NT2/D1 (cell line): ENCODE measurements around the gene RFTN1.

ENCODE experiments used
- DNase-seq: peaks from one replicate; pipeline ENCODE4 v3.0.0-alpha.2; 2011; ENCODE audit warnings: low read depth, low spot score
- H3K27me3 ChIP-seq: 2 replicates; pipeline ENCODE4 v1.6.0; 2011; ENCODE audit warnings: mild to moderate bottlenecking; ENCODE audit not compliant: insufficient read length, insufficient read depth
- H3K36me3 ChIP-seq: 2 replicates; pipeline ENCODE4 v1.6.1; 2011; ENCODE audit warnings: mild to moderate bottlenecking, low read length, mixed read lengths; ENCODE audit not compliant: insufficient read depth, insufficient read length
- H3K4me1 ChIP-seq: 2 replicates; pipeline ENCODE4 v1.5.1; 2011; ENCODE audit not compliant: insufficient read depth, insufficient read length
- H3K4me3 ChIP-seq: 2 replicates; pipeline ENCODE4 v1.5.1; 2011; ENCODE audit warnings: low read depth; ENCODE audit not compliant: insufficient read length
- H3K9ac ChIP-seq: 2 replicates; pipeline ENCODE4 v1.6.0; 2011; ENCODE audit warnings: low read depth; ENCODE audit not compliant: insufficient read length
- H3K9me3 ChIP-seq: 2 replicates; pipeline ENCODE4 v1.5.1; 2011; ENCODE audit warnings: mild to moderate bottlenecking, low read length; ENCODE audit not compliant: insufficient read depth
- SUZ12 ChIP-seq: IDR thresholded peaks from 2 replicates; pipeline ENCODE4 v1.6.1; 2011; ENCODE audit not compliant: insufficient read length, insufficient read depth; ENCODE audit errors: extremely low read depth
- YY1 ChIP-seq: IDR thresholded peaks from 2 replicates; pipeline ENCODE4 v1.6.1; 2011; ENCODE audit not compliant: insufficient read length, insufficient read depth
- ZNF274 ChIP-seq: IDR thresholded peaks from 2 replicates; pipeline ENCODE4 v1.6.1; 2011; ENCODE audit warnings: mild to moderate bottlenecking, low read depth, low read length

The RFTN1 gene

GRCh38 chr3:16482770-16483531 lies 30.5 kb downstream of the RFTN1 start:
- H3K9ac ChIP-seq = no peak overlapping the region
- peaks cover 81% of the 10 kb centered on the region for H3K27me3 ChIP-seq
- H3K9me3 ChIP-seq = no peaks in the 10 kb centered on the region
- DNase-seq = peak; percentile 91
- peaks cover 2% of the 10 kb centered on the region for H3K4me1 ChIP-seq
- TF ChIP-seq SUZ12 = no peak
- peak; percentile 16 for TF ChIP-seq YY1
- no peak overlapping the region for H3K4me3 ChIP-seq
- H3K36me3 ChIP-seq = no peaks in the 10 kb centered on the region

GRCh38 chr3:16482194-16482769 lies 31.2 kb downstream of the RFTN1 start:
- Histone ChIP-seq H3K27me3 (peaks cover 75% of the 10 kb centered on the region), H3K9ac (no peak overlapping the region), H3K36me3 (no peaks in the 10 kb centered on the region), H3K4me1 (peaks cover 2% of the 10 kb centered on the region), H3K9me3 (peaks cover 5% of the 10 kb centered on the region; the same call in 1 of the 2 replicates), H3K4me3 (no peak overlapping the region)
- DNase-seq = no peak
- no peak for TF ChIP-seq YY1
- TF ChIP-seq SUZ12 = no peak
- no peak for TF ChIP-seq ZNF274

GRCh38 chr3:16481546-16481897 lies 32.0 kb downstream of the RFTN1 start:
- no peak for TF ChIP-seq ZNF274
- no peak for TF ChIP-seq YY1
- TF ChIP-seq SUZ12 = no peak
- Histone ChIP-seq H3K4me3 (no peak overlapping the region), H3K4me1 (peaks cover 2% of the 10 kb centered on the region), H3K9ac (no peak overlapping the region), H3K9me3 (peaks cover 9% of the 10 kb centered on the region; the same call in 1 of the 2 replicates), H3K27me3 (peaks cover 67% of the 10 kb centered on the region), H3K36me3 (no peaks in the 10 kb centered on the region)
- DNase-seq = no peak

- Histone ChIP-seq H3K9ac (no peak overlapping the region), H3K27me3 (peaks cover 62% of the 10 kb centered on the region), H3K4me3 (no peak overlapping the region), H3K9me3 (peaks cover 9% of the 10 kb centered on the region; the same call in 1 of the 2 replicates), H3K36me3 (no peaks in the 10 kb centered on the region), H3K4me1 (peaks cover 2% of the 10 kb centered on the region)
- no peak for TF ChIP-seq ZNF274
- DNase-seq = no peak
Observed at GRCh38 chr3:16480861-16481545, 32.5 kb downstream of the RFTN1 start.

GRCh38 chr3:16478516-16478915 lies 35.0 kb downstream of the RFTN1 start:
- H3K4me3 ChIP-seq = no peak overlapping the region
- peaks cover 2% of the 10 kb centered on the region for H3K4me1 ChIP-seq
- H3K9ac ChIP-seq = no peak overlapping the region
- DNase-seq = no peak
- no peak for TF ChIP-seq SUZ12
- no peak for TF ChIP-seq YY1
- TF ChIP-seq ZNF274 = no peak
- peaks cover 39% of the 10 kb centered on the region for H3K27me3 ChIP-seq
- H3K36me3 ChIP-seq = no peaks in the 10 kb centered on the region
- H3K9me3 ChIP-seq = peaks cover 9% of the 10 kb centered on the region; the same call in 1 of the 2 replicates

GRCh38 chr3:16477521-16477920 lies 36.0 kb downstream of the RFTN1 start:
- Histone ChIP-seq H3K4me3 (no peak overlapping the region), H3K27me3 (peaks cover 39% of the 10 kb centered on the region), H3K4me1 (no peaks in the 10 kb centered on the region), H3K36me3 (no peaks in the 10 kb centered on the region), H3K9ac (no peak overlapping the region), H3K9me3 (peaks cover 9% of the 10 kb centered on the region; the same call in 1 of the 2 replicates)
- TF ChIP-seq ZNF274 (no peak), SUZ12 (no peak), YY1 (no peak)
- no peak for DNase-seq

- H3K9me3 ChIP-seq = peaks cover 9% of the 10 kb centered on the region; the same call in 1 of the 2 replicates
- no peaks in the 10 kb centered on the region for H3K36me3 ChIP-seq
- DNase-seq = no peak
- H3K4me3 ChIP-seq = no peak overlapping the region
- H3K9ac ChIP-seq = no peak overlapping the region
- peaks cover 36% of the 10 kb centered on the region for H3K27me3 ChIP-seq
- no peak for TF ChIP-seq ZNF274
- TF ChIP-seq SUZ12 = no peak
- no peak for TF ChIP-seq YY1
- no peaks in the 10 kb centered on the region for H3K4me1 ChIP-seq
Observed at GRCh38 chr3:16477056-16477455, 36.4 kb downstream of the RFTN1 start.
